Activated naive CD8-positive, alpha-beta T cell treated with anti-CD3 and anti-CD28 coated beads, Interleukin-2, amount 50 U/mL, for 24 hours (primary cell): ENCODE results near the gene TIGIT.
"Not testable (repeated sequence)": the region's sequence is repeated elsewhere in the genome, so short reads cannot be mapped to it uniquely, and the experiment has no call there.

ENCODE experiments used
- ATAC-seq: fragments of 150-1000 bp; cut with Tn5 transposase; one replicate; pipeline ENCODE4 v1.10.0; 2021
- DNase-seq: peaks from one replicate; pipeline ENCODE4 v3.0.0; 2021
- H3K27ac Mint-ChIP-seq: one replicate; pipeline ENCODE4 v1.8.0; 2021; ENCODE audit warnings: mild to moderate bottlenecking, mixed read lengths
- H3K27me3 Mint-ChIP-seq: one replicate; pipeline ENCODE4 v1.8.0; 2021; ENCODE audit warnings: mixed read lengths
- H3K36me3 Mint-ChIP-seq: one replicate; pipeline ENCODE4 v1.8.0; 2021; ENCODE audit warnings: low read depth, mixed read lengths
- H3K4me1 Mint-ChIP-seq: one replicate; pipeline ENCODE4 v1.8.0; 2021; ENCODE audit warnings: mixed read lengths
- H3K4me3 Mint-ChIP-seq: one replicate; pipeline ENCODE4 v1.8.0; 2021; ENCODE audit warnings: mild to moderate bottlenecking, moderate library complexity, mixed read lengths
- H3K9me3 Mint-ChIP-seq: one replicate; pipeline ENCODE4 v1.8.0; 2021; ENCODE audit warnings: mixed read lengths

Gene TIGIT

DNA sequence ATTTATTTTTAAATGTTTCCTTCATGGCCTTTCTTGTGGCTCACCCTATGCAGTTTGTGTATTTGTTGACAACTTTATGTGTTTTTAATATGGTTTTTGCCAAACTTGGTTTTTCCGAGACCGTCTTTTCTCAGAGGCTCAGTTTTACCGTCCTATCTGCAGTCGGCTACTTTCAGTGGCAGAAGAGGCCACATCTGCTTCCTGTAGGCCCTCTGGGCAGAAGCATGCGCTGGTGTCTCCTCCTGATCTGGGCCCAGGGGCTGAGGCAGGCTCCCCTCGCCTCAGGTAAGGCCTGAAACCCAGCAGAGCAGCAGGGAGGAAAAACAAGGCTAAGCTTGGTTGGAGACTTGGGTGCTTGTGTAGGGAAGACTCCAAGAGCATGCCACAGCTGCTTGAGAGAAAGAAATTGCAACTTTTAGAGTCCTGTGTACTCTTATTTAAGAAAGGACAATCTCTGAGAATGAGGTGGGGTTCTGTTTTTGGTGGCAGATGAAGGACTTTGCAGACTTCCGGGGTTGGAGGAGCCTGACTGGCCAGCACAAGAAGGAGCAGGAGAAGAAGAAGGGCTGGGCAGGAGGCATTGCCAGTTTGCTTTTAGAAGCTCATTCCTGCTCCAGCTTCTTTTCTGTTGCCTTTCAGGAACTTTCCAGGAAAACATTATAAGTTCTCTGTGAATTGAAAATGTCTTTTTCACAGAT, at the start of gene TIGIT:
Gene TIGIT, plus strand, starts transcription at position 191 of the 698 bp plus-strand sequence. Its CDS starts 34 bp downstream, at position 225.
- peaks cover 66% of the 10 kb centered on the region for H3K4me1 Mint-ChIP-seq
- no peak for DNase-seq
- no peaks in the 10 kb centered on the region for H3K9me3 Mint-ChIP-seq
- peak within 1 kb of the TSS; percentile 84 for H3K27ac Mint-ChIP-seq
- peak within 1 kb of the TSS; percentile 74 for H3K4me3 Mint-ChIP-seq
- H3K36me3 Mint-ChIP-seq, result peaks cover 9% of the 10 kb centered on the region
- H3K27me3 Mint-ChIP-seq, result no peaks in the 10 kb centered on the region
- no peak for ATAC-seq

DNA sequence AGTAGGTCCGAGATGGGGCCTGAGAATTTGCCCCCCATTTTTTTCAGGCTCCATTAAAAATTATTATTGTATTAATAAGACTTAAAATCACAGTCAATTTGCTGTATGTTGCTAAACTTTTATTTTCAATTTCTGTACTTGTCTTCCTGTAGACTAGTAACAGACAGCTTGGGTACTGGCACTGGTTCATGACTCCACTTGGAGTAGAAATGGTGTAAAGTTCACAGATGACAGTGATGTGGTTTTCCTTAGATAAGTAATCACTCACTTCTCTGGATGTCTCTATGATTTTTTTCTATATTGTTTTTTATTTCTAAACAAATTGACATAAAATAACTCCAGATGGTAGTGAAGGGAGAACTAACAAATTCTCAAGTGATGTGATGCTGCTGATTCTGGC, 40.9 kb upstream of the TIGIT start:
- H3K4me1 Mint-ChIP-seq, result peaks cover 15% of the 10 kb centered on the region
- H3K27me3 Mint-ChIP-seq, result no peaks in the 10 kb centered on the region
- H3K4me3 Mint-ChIP-seq, result no peak overlapping the region
- peaks cover 21% of the 10 kb centered on the region for H3K9me3 Mint-ChIP-seq
- H3K36me3 Mint-ChIP-seq, result peaks cover 4% of the 10 kb centered on the region
- DNase-seq (no peak), ATAC-seq (no peak)
- peak overlapping the region; percentile 21 for H3K27ac Mint-ChIP-seq

DNA sequence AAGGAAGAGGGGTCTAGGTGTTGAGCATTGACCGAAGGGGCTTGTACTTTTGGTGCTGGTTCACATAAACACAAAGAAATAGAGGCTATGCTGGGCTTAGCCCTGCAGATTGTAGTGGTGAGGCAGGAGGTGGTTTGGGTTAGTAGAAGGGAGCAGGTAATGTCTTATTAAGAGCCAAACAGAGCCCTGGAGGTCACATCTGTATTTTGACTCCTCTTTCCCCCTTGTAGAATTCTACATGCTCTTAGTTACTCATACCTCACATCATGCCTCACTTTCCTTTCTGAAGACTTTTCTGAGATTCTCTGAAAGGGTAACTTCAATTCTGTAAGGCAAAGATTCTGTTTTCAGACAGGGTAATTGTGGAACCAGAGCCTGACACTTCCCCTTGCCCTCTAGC, 40.3 kb upstream of the TIGIT start:
- DNase-seq (no peak), ATAC-seq (peak; percentile 20)
- Mint-ChIP-seq H3K4me1 (peaks cover 15% of the 10 kb centered on the region), H3K27ac (peak overlapping the region; percentile 21), H3K4me3 (no peak overlapping the region), H3K9me3 (peaks cover 23% of the 10 kb centered on the region), H3K27me3 (no peaks in the 10 kb centered on the region), H3K36me3 (peaks cover 4% of the 10 kb centered on the region)

- Mint-ChIP-seq H3K9me3 (peaks cover 29% of the 10 kb centered on the region), H3K27ac (no peak overlapping the region), H3K36me3 (peaks cover 11% of the 10 kb centered on the region), H3K4me1 (no peaks in the 10 kb centered on the region), H3K27me3 (no peaks in the 10 kb centered on the region), H3K4me3 (no peak overlapping the region)
- no peak for DNase-seq
- no peak for ATAC-seq
Observed at GRCh38 chr3:114259566-114259965, 34.3 kb upstream of the TIGIT start.

- H3K4me3 Mint-ChIP-seq, result no peak overlapping the region
- no peak overlapping the region for H3K27ac Mint-ChIP-seq
- H3K27me3 Mint-ChIP-seq, result no peaks in the 10 kb centered on the region
- ATAC-seq, result no peak
- H3K9me3 Mint-ChIP-seq, result peaks cover 33% of the 10 kb centered on the region
- H3K36me3 Mint-ChIP-seq, result peaks cover 11% of the 10 kb centered on the region
- no peak for DNase-seq
- no peaks in the 10 kb centered on the region for H3K4me1 Mint-ChIP-seq
Observed at GRCh38 chr3:114260152-114260551, 33.7 kb upstream of the TIGIT start.

- no peak overlapping the region for H3K4me3 Mint-ChIP-seq
- DNase-seq (no peak), ATAC-seq (no peak)
- H3K27ac Mint-ChIP-seq, result no peak overlapping the region
- peaks cover 5% of the 10 kb centered on the region for H3K36me3 Mint-ChIP-seq
- peaks cover 1% of the 10 kb centered on the region for H3K4me1 Mint-ChIP-seq
- H3K9me3 Mint-ChIP-seq, result peaks cover 28% of the 10 kb centered on the region
- no peaks in the 10 kb centered on the region for H3K27me3 Mint-ChIP-seq
Observed at GRCh38 chr3:114270019-114270418, 23.8 kb upstream of the TIGIT start.

DNA sequence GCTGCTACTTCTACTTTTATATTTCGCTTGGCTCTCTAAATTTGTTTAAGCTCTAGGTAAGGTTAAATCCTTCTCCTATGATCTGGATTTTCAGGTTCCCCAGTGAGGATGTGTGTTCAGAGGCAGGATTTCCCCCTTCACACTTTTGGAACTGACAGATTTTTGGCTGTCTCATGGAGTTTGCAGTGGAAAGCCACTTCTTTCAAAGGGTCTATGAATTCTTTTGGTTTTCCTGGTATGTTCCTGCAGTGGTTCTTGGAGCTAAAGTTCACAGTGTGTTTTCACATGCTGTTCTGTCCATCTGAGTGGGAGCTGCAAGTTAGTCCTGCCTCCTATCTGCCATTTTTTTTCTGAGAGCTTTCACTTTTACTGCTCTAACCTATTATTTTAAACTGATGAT, 21.6 kb upstream of the TIGIT start:
- Mint-ChIP-seq H3K27ac (no peak overlapping the region), H3K36me3 (peaks cover 5% of the 10 kb centered on the region), H3K4me3 (no peak overlapping the region), H3K27me3 (no peaks in the 10 kb centered on the region), H3K9me3 (peaks cover 26% of the 10 kb centered on the region), H3K4me1 (peaks cover 1% of the 10 kb centered on the region)
- DNase-seq (no peak), ATAC-seq (no peak)

- DNase-seq (no peak), ATAC-seq (no peak)
- Mint-ChIP-seq H3K27me3 (no peaks in the 10 kb centered on the region), H3K9me3 (peaks cover 10% of the 10 kb centered on the region), H3K36me3 (peaks cover 3% of the 10 kb centered on the region), H3K4me1 (peaks cover 1% of the 10 kb centered on the region), H3K27ac (no peak overlapping the region), H3K4me3 (no peak overlapping the region)
Observed at GRCh38 chr3:114274929-114275328, 18.9 kb upstream of the TIGIT start.

GRCh38 chr3:114276856-114277255, 17.0 kb upstream of the TIGIT start:
- H3K4me3 Mint-ChIP-seq, DNase-seq, H3K27me3 Mint-ChIP-seq, H3K27ac Mint-ChIP-seq, H3K36me3 Mint-ChIP-seq, H3K9me3 Mint-ChIP-seq, H3K4me1 Mint-ChIP-seq, ATAC-seq: not testable (repeated sequence)

GRCh38 chr3:114284644-114285043, 9.2 kb upstream of the TIGIT start:
- Mint-ChIP-seq H3K36me3 (no peaks in the 10 kb centered on the region), H3K27me3 (no peaks in the 10 kb centered on the region), H3K9me3 (no peaks in the 10 kb centered on the region), H3K27ac (peak overlapping the region; percentile 89), H3K4me3 (no peak overlapping the region), H3K4me1 (peaks cover 28% of the 10 kb centered on the region)
- ATAC-seq, result no peak
- DNase-seq, result no peak

GRCh38 chr3:114285648-114286230, 8.1 kb upstream of the TIGIT start:
- Mint-ChIP-seq H3K27me3 (no peaks in the 10 kb centered on the region), H3K4me3 (peak overlapping the region; percentile 55), H3K27ac (peak overlapping the region; percentile 89), H3K4me1 (peaks cover 37% of the 10 kb centered on the region), H3K36me3 (no peaks in the 10 kb centered on the region), H3K9me3 (no peaks in the 10 kb centered on the region)
- ATAC-seq (peak; percentile 74), DNase-seq (no peak)

DNA sequence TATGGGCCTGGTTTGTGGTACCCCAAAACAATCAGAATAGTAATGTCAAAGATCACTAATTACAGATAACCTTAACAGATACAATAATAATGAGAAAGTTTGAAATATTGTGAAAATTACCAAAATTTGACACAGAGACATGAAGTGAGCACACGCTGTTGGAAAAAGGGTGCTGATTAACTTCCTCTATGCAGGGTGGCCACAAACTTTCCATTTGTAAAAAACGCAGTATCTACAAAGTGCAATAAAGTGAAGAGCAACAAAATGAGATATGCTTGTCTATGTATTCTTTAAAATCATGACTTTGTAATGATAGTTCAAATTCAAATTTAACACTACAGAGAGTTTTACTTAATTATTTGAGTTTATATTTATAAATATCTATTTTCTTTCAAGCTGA, 7.6 kb upstream of the TIGIT start:
- DNase-seq, result no peak
- Mint-ChIP-seq H3K36me3 (no peaks in the 10 kb centered on the region), H3K4me1 (peaks cover 42% of the 10 kb centered on the region), H3K27me3 (no peaks in the 10 kb centered on the region), H3K27ac (peak overlapping the region; percentile 89), H3K9me3 (no peaks in the 10 kb centered on the region), H3K4me3 (peak overlapping the region; percentile 55)
- no peak for ATAC-seq

GRCh38 chr3:114290911-114291901, 2.6 kb upstream of the TIGIT start:
- DNase-seq (peak; percentile 97), ATAC-seq (peak; percentile 80)
- Mint-ChIP-seq H3K4me3 (peak overlapping the region; percentile 51), H3K4me1 (peaks cover 65% of the 10 kb centered on the region), H3K36me3 (peaks cover 2% of the 10 kb centered on the region), H3K27ac (peak overlapping the region; percentile 84), H3K9me3 (no peaks in the 10 kb centered on the region), H3K27me3 (no peaks in the 10 kb centered on the region)

DNA sequence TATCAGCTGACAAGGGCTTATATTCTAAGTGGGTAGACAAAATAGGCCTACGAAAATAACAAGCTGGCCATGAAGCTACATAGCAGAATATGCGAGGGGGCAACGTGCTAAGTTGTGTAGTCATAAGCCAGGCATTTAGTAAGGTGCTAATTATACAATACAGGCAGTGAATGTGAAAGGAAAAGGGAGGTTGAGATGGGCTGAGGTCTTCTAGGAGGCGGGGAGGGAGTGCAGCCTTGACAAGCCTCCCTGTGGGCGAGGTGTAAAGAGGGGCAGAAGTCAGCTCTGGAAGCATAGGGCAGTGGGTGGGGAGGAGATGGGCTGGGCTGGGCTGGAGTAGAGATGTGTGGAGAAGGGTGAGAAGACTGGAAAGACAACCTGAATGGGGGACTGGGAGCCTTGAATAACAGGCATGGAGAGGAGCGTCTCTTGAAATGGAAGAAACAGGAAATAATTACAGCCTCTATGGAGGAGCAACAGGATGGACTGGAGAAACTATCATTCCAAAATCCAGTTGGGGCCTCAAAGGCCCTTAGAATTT, 1.2 kb downstream of the TIGIT start:
- ATAC-seq (peak; percentile 17), DNase-seq (no peak)
- peaks cover 16% of the 10 kb centered on the region for H3K36me3 Mint-ChIP-seq
- H3K4me3 Mint-ChIP-seq, result peak overlapping the region; percentile 74
- H3K27ac Mint-ChIP-seq, result peak overlapping the region; percentile 84
- no peaks in the 10 kb centered on the region for H3K27me3 Mint-ChIP-seq
- no peaks in the 10 kb centered on the region for H3K9me3 Mint-ChIP-seq
- peaks cover 70% of the 10 kb centered on the region for H3K4me1 Mint-ChIP-seq
